Activated CD4-positive, alpha-beta T cell treated with anti-CD3 and anti-CD28 coated beads, Interleukin-2, amount 10 ng/mL, durations not matched to agents 24 days and 14 days (primary cell): ENCODE data around the gene NMT1. TPM values are rescaled to one million over a fixed set of nuclear protein-coding genes. Genes with fewer than 3 reads are reported as not detected.
"Not testable (repeated sequence)": the region's sequence is repeated elsewhere in the genome, so short reads cannot be mapped to it uniquely, and the experiment has no call there.

Experiments used
- DNase-seq: peaks from one replicate; pipeline ENCODE4 v3.0.0; 2022
- H3K27ac Mint-ChIP-seq: one replicate; pipeline ENCODE4 v1.8.0; 2022; ENCODE audit warnings: mild to moderate bottlenecking, mixed read lengths
- H3K27me3 Mint-ChIP-seq: one replicate; pipeline ENCODE4 v1.8.0; 2022; ENCODE audit warnings: mixed read lengths
- H3K36me3 Mint-ChIP-seq: one replicate; pipeline ENCODE4 v1.8.0; 2022; ENCODE audit warnings: low read depth, mild to moderate bottlenecking, mixed read lengths
- H3K4me1 Mint-ChIP-seq: one replicate; pipeline ENCODE4 v1.8.0; 2021; ENCODE audit warnings: mixed read lengths
- H3K4me3 Mint-ChIP-seq: one replicate; pipeline ENCODE4 v1.8.0; 2022; ENCODE audit warnings: mild to moderate bottlenecking, moderate library complexity, mixed read lengths
- H3K9me3 Mint-ChIP-seq: one replicate; pipeline ENCODE4 v1.8.0; 2021; ENCODE audit warnings: mixed read lengths
- intact Hi-C: fragments of 100-400 bp; cut with micrococcal nuclease; formaldehyde crosslinking; loops from one replicate; pipeline ENCODE4 v1.15.1; 2023
- total RNA-seq: library from RNA; stranded (reverse); gene quantifications from 2 replicates; pipeline ENCODE4 v1.2.3, GENCODE V29; 2022

Gene NMT1
- total RNA-seq, 1 donor from 2014 or later = 176 TPM

DNA sequence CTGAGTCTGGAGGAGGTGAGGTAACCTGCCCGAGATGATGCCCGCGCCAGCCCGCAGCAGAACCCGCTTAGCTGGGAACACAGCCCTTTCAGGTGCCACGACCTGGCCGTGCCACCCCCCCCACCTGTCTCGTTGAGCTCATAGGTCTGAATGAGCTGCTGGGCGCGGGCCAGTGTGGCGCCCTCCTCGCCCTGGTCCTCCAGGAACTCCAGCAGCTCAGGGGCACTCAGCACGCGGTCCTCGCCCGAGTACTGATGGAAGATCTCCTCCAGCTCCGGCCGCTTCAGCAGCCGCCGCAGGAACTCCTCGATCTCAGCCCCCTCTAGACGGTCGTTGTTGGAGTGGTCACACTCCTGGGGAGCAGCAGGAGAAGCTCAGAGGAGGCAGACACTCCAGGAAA, 57.6 kb downstream of the NMT1 start:
- Mint-ChIP-seq H3K36me3 (no peaks in the 10 kb centered on the region), H3K27me3 (peaks cover 12% of the 10 kb centered on the region), H3K9me3 (no peaks in the 10 kb centered on the region), H3K4me1 (peaks cover 2% of the 10 kb centered on the region), H3K4me3 (no peak overlapping the region), H3K27ac (no peak overlapping the region)
- intact Hi-C loops = no loop called here
- DNase-seq = no peak

DNA sequence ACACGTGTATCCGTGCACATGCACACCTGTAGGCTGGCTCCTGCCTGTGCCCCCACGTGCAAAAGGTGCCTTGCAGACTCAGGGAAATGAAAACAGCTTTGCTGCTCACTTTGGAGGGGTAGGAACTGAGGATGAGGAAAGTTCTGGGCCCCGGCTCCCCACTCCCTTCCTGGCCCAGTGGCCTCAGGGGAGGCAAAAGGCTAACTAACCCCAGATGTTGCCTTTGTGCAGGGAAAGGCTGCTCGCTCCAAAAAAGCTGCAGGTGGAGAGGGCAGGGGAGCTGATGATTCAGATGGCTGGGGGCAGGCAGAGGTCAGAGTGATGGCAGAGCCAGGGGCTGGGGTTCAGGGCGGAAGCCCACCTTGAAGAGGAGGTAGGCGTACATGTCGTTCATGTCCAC, 58.8 kb downstream of the NMT1 start:
- H3K36me3 Mint-ChIP-seq = no peaks in the 10 kb centered on the region
- H3K4me3 Mint-ChIP-seq = no peak overlapping the region
- intact Hi-C loops = no loop called here
- peaks cover 12% of the 10 kb centered on the region for H3K27me3 Mint-ChIP-seq
- no peaks in the 10 kb centered on the region for H3K9me3 Mint-ChIP-seq
- H3K27ac Mint-ChIP-seq = no peak overlapping the region
- DNase-seq = no peak
- H3K4me1 Mint-ChIP-seq = peaks cover 2% of the 10 kb centered on the region

DNA sequence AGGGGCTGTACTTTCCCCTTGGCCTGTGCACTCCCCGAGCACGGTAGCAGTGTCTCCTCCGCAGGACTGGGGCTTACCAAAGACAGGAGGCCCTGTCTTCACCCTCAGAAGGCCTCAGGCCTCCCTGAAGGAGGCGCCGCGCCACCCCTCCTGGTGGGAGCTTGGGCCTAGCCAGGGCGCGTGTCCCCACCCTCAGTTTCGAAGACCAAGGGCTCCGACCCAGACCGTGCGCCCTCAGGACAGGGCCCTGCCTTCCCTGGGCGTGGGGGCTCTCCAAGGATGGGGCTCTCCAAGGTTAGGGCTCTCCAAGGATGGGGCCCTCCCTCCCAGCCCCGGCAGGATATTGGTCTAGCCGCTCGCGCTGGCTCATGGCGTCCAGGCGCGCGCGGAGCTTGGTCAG, 59.4 kb downstream of the NMT1 start:
- no peak overlapping the region for H3K27ac Mint-ChIP-seq
- DNase-seq = no peak
- H3K9me3 Mint-ChIP-seq = no peaks in the 10 kb centered on the region
- intact Hi-C loops = no loop called here
- no peaks in the 10 kb centered on the region for H3K36me3 Mint-ChIP-seq
- peaks cover 12% of the 10 kb centered on the region for H3K27me3 Mint-ChIP-seq
- H3K4me1 Mint-ChIP-seq = peaks cover 2% of the 10 kb centered on the region
- no peak overlapping the region for H3K4me3 Mint-ChIP-seq

DNA sequence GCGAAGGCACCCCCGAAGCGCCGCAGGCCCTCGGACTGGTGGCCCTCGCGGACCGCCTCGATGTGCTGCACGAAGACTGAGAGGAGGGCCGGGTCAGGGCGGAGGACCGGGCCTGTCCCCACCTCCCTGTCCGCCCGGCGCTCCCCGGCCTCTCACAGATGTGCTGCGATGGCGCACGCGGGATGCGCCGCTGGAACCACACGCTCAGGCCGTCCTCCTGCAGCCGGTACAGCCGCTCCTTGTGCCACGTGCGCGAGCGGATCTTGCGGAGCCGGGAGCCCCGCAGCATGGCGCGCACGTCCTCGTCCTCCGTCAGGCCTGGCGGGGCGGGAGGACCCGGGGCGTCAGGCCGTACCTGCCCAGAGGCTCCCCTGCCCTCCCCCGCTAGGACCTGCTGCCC, 59.9 kb downstream of the NMT1 start:
- Mint-ChIP-seq H3K36me3 (no peaks in the 10 kb centered on the region), H3K9me3 (no peaks in the 10 kb centered on the region), H3K27me3 (peaks cover 10% of the 10 kb centered on the region), H3K27ac (no peak overlapping the region), H3K4me1 (no peaks in the 10 kb centered on the region), H3K4me3 (no peak overlapping the region)
- no peak for DNase-seq
- intact Hi-C loops = no loop called here

DNA sequence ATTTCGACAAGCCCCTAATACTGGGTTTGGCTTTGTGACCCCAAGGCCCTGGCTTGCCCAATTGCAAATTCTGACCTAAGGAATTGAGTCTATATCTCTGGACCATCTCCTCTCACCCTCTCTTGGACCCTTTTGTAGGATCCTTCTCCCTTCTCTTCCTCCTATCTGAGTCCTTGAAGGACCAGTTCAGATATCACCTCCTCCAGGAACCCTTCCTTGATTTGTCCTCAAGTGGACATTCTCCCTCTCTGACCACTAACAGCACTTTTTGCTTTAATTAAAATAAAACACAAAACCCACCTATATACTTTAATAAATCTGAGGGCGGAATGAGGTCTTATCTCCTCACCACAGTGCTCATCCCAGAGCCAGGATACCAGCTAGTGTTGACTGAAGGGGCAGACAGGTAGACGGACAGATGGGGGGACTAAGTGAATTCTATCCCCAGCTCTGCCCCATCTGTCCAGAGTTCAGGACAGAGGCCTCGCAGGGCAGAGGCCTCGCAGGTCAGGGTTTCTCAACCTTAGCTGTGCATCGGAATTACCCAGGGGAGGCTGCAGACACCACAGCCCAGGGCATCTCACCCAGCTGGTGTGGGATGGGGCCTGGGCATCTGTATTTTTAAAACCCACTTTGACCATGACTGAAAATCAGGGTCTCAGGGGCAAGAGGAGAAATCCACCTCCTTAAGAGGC, 62.1 kb downstream of the NMT1 start:
- DNase-seq = no peak
- no peaks in the 10 kb centered on the region for H3K4me1 Mint-ChIP-seq
- no peaks in the 10 kb centered on the region for H3K36me3 Mint-ChIP-seq
- peaks cover 10% of the 10 kb centered on the region for H3K27me3 Mint-ChIP-seq
- no peaks in the 10 kb centered on the region for H3K9me3 Mint-ChIP-seq
- no peak overlapping the region for H3K27ac Mint-ChIP-seq
- intact Hi-C loops = no loop called here
- no peak overlapping the region for H3K4me3 Mint-ChIP-seq

DNA sequence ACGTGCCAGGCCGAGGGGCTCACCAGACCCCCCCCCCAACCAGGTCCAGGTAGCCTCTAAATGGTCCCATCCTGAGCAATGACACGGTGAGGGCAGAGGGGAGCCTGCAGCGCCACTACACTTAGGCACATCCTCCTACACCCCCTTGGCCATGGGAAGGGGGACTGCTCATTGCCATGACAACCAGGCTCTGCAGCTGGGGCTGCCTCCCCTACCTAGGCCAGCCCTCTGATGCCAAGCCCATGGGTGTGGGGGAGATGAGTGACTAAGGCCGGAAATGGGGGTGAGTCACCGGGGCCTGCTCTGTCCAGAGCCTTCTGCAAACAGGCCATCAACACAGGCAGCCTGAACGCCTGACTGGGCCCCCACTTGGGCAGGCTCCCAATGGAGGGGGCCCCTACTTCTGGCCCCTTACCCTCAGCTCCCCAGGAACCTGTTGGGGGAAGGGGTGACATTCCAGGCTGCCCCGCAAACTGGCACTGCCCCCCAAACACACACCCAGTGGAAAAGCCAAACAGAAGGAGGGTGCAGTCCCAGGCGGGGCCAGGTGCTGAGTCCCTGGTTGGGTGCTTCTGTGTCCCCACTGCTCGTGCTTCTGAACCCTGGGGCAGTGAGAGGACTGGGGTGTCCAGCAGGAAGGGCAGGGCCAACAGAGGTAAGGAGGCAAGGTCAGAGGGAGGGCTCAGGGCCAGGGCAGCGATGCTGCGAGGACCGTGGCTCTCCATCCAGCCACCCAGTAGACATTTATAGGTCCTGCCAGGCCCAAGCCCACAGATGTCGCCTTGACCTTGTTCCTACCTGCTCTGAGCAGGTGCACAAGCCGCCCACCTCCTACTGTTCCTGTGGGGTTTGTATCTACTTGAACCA, 63.0 kb downstream of the NMT1 start:
- Mint-ChIP-seq H3K27me3 (peaks cover 10% of the 10 kb centered on the region), H3K27ac (no peak overlapping the region), H3K4me1 (no peaks in the 10 kb centered on the region), H3K4me3 (no peak overlapping the region), H3K36me3 (no peaks in the 10 kb centered on the region), H3K9me3 (no peaks in the 10 kb centered on the region)
- no peak for DNase-seq
- intact Hi-C loops = no loop called here

DNA sequence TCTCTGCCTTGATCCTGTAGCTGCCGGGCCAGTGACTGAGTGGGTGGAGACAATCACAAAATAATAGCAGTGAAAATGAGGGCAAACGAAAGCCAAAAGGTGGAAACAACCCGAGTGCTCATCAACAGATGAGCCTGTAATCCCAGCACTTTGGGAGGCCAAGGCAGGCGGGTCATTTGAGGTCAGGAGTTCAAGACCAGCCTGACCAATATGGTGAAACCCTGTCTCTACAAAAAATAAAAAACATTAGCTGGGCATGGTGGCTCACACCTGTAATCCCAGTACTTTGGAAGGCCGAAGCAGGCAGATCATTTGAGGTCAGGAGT, 63.6 kb downstream of the NMT1 start:
- H3K4me1 Mint-ChIP-seq, intact Hi-C loops, H3K9me3 Mint-ChIP-seq, H3K36me3 Mint-ChIP-seq, H3K27ac Mint-ChIP-seq, H3K27me3 Mint-ChIP-seq, DNase-seq, H3K4me3 Mint-ChIP-seq: not testable (repeated sequence)

DNA sequence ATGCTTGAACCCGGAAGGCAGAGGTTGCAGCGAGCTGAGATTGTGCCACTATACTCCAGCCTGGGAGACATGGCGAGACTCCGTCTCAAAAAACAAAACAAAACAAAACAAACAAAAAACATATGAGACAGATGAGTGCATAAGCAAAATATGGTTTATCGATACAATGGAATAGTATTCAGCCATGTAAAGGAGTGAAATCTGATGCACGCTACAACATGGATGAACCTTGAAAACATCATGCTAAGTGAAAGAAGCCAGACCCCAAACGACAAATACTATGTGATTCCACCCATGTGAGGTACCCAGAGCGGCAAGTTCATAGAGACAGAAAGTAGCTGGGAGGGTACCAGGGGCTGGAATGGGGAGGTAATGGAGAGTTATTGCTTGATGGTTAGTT, 64.4 kb downstream of the NMT1 start:
- Mint-ChIP-seq H3K36me3 (no peaks in the 10 kb centered on the region), H3K27ac (no peak overlapping the region), H3K27me3 (peaks cover 13% of the 10 kb centered on the region), H3K4me3 (no peak overlapping the region), H3K4me1 (no peaks in the 10 kb centered on the region), H3K9me3 (no peaks in the 10 kb centered on the region)
- intact Hi-C loops = no loop called here
- no peak for DNase-seq

DNA sequence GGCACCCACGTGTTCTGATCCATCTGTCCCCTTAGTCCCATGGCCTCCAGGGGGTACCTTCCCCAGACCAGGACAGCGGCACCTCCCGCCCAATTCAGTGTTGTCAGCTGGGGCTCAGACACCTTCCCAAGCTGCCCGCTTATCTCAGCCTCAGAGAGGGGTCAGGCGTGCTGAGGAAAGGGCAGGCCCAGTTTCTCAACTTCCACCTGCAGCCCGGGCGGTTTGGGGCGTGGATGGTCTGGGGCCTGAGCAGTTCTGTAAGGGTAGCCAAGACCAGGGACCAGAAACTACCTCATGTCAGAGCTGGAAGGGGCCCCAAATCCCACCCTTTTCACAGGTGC, 66.1 kb downstream of the NMT1 start:
- Mint-ChIP-seq H3K27me3 (peaks cover 15% of the 10 kb centered on the region), H3K36me3 (no peaks in the 10 kb centered on the region), H3K27ac (no peak overlapping the region), H3K4me3 (no peak overlapping the region), H3K9me3 (no peaks in the 10 kb centered on the region), H3K4me1 (peaks cover 2% of the 10 kb centered on the region)
- intact Hi-C loops = no loop called here
- no peak for DNase-seq

DNA sequence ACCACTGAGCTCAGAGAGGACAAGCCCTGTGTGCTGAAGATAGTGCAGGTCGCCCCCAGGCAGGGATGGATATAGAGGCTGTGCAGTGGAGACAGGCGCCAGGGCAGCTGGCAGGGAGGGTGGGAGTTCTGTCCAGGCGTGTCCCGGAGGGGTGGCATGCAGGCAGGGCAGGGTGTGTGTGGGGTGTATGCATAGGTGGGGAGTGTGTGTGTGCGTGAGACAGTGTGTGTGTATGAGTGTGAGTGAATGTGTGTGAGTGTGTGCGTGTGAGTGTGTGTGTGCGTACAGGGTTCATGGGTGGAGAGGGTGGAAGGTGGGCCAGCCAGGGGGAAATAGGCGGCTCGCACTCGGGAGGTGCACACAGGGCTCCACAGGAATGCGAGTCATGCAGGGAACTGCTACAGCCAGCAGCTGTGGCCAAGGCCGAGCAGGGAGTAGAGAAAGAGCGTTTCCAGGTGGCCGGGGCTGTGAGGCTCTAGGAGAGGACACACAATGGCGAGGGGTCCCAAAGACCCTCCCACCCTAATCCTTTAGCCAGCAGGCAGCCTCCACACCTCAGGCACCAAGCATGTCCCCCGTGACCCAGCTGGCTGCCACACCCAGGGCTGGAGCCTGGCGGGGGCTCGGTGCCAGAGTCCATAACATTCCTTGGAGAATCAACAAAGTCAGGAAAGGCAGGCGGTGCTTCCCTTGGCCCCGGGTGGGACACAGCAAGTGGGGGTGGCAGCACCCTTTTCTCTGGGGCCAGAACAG, 66.6 kb downstream of the NMT1 start:
- DNase-seq = no peak
- H3K4me1 Mint-ChIP-seq = peaks cover 2% of the 10 kb centered on the region
- peaks cover 15% of the 10 kb centered on the region for H3K27me3 Mint-ChIP-seq
- no peak overlapping the region for H3K4me3 Mint-ChIP-seq
- no peak overlapping the region for H3K27ac Mint-ChIP-seq
- intact Hi-C loops = no loop called here
- H3K9me3 Mint-ChIP-seq = no peaks in the 10 kb centered on the region
- no peaks in the 10 kb centered on the region for H3K36me3 Mint-ChIP-seq

DNA sequence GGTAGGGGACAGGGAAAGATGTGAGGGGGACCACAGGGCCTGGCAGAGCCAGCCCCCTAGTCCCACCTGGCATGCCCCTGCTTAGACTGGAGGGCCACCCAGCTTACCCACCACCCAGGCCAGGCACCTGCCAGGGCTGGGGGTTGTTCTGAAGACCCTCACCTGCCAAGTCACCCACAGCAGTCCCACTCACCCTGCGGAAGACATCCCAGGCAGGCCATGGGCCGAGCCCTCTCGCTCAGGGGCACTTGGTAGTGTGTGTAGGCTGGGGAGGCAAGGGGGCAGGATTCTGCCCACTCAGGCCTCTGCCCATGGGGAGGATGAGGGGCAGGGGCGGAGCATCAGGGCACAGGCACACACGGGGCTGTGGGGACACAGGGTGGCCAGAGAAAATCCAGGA, 67.2 kb downstream of the NMT1 start:
- H3K36me3 Mint-ChIP-seq = no peaks in the 10 kb centered on the region
- no peaks in the 10 kb centered on the region for H3K9me3 Mint-ChIP-seq
- intact Hi-C loops = no loop called here
- peaks cover 13% of the 10 kb centered on the region for H3K27me3 Mint-ChIP-seq
- H3K4me1 Mint-ChIP-seq = peaks cover 2% of the 10 kb centered on the region
- no peak overlapping the region for H3K4me3 Mint-ChIP-seq
- DNase-seq = no peak
- no peak overlapping the region for H3K27ac Mint-ChIP-seq

DNA sequence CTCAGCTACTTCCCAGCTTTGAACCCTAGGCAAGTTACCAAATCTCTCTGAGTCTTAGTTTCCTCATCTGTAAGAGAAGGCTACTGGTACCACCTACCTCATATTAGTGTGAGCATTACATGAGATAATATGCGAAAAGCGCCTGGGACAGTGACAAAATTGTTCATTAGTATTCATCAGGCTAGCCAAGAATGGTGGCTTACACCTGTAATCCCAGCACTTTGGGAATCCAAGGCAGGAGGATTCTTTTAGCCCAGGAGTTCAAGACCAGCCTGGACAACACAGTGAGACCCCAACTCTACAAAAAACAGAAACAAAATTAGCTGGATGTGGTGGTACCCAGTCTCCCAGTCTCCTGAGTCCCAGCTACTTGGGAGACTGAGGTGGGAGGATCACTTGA, 67.9 kb downstream of the NMT1 start:
- Mint-ChIP-seq H3K27ac (no peak overlapping the region), H3K27me3 (peaks cover 13% of the 10 kb centered on the region), H3K36me3 (no peaks in the 10 kb centered on the region), H3K4me1 (peaks cover 2% of the 10 kb centered on the region), H3K9me3 (no peaks in the 10 kb centered on the region), H3K4me3 (no peak overlapping the region)
- intact Hi-C loops = no loop called here
- no peak for DNase-seq

DNA sequence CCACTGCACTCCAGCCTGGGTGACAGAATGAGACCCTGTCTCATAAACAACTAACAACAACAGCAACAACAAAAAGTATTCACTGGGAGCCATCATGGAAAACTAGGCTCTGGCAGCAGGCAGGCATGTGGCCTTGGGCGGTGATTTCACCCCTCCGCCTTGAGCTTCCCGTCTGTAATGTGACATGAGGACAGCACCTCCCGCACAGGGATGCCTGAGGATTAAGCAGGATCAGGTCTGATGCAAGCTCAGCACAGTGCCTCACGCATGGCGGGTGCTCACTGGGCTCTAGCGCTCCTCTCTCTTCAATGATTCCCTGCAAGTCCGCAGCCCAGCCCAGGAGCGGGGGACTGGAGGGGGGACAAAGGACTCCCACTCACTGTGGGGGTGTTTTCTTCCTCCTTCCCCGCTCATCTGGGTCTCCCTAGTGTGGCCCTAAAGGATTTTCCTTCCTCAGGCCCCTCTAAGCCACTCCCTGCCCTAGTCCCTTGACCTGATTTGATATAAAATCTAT, 68.4 kb downstream of the NMT1 start:
- intact Hi-C loops = no loop called here
- H3K36me3 Mint-ChIP-seq = no peaks in the 10 kb centered on the region
- H3K9me3 Mint-ChIP-seq = no peaks in the 10 kb centered on the region
- no peak overlapping the region for H3K4me3 Mint-ChIP-seq
- no peak overlapping the region for H3K27ac Mint-ChIP-seq
- H3K4me1 Mint-ChIP-seq = peaks cover 2% of the 10 kb centered on the region
- H3K27me3 Mint-ChIP-seq = peaks cover 13% of the 10 kb centered on the region
- DNase-seq = no peak
